ENCODE results near the gene AATK.

AATK gene

GRCh38 chr17:81070541-81071246 is 95.3 kb downstream of the AATK start:
- no peaks in the 10 kb centered on the region for H3K4me1 ChIP-seq (ENCODE audit: control insufficient read depth, low read length)
- H3K9me3 ChIP-seq (ENCODE audit: control insufficient read depth, insufficient read depth, low read length): no peaks in the 10 kb centered on the region
- H3K36me3 ChIP-seq (ENCODE audit: control insufficient read depth, low read length): no peaks in the 10 kb centered on the region
- H3K4me3 ChIP-seq (ENCODE audit: low read length): no peak overlapping the region
- H3K4me2 ChIP-seq (ENCODE audit: low read length): no peak overlapping the region
- H3K79me2 ChIP-seq (ENCODE audit: control insufficient read depth, low read length): no peaks in the 10 kb centered on the region
- H3K27me3 ChIP-seq (ENCODE audit: control insufficient read depth, low read length): no peaks in the 10 kb centered on the region
- H3K27ac ChIP-seq (ENCODE audit: low read depth, low read length): no peak overlapping the region
- no peaks in the 10 kb centered on the region for H3K9me2 ChIP-seq (replicated peaks; ENCODE audit: control insufficient read depth, low read length)
- TF ChIP-seq EZH2phosphoT487 (IDR thresholded peaks at IDR 0.05; ENCODE audit: borderline replicate concordance, low read length): no peak
- TF ChIP-seq CTCF (IDR thresholded peaks at IDR 0.05; ENCODE audit: low read depth, low read length, poor library complexity, severe bottlenecking): no peak
- no peaks in the 10 kb centered on the region for H4K20me1 ChIP-seq (ENCODE audit: control insufficient read depth, insufficient read depth, low read depth, low read length)
- no peaks in the 10 kb centered on the region for H3F3A ChIP-seq (ENCODE audit: control insufficient read depth, insufficient read depth)

- no peak for TF ChIP-seq EZH2phosphoT487 (IDR thresholded peaks at IDR 0.05; ENCODE audit: borderline replicate concordance, low read length)
- no peak for TF ChIP-seq CTCF (IDR thresholded peaks at IDR 0.05; ENCODE audit: low read depth, low read length, poor library complexity, severe bottlenecking)
- Histone ChIP-seq H3K4me1 (ENCODE audit: control insufficient read depth, low read length) (no peaks in the 10 kb centered on the region), H3F3A (ENCODE audit: control insufficient read depth, insufficient read depth) (no peaks in the 10 kb centered on the region), H3K4me2 (ENCODE audit: low read length) (no peak overlapping the region), H4K20me1 (ENCODE audit: control insufficient read depth, insufficient read depth, low read depth, low read length) (no peaks in the 10 kb centered on the region), H3K36me3 (ENCODE audit: control insufficient read depth, low read length) (no peaks in the 10 kb centered on the region), H3K79me2 (ENCODE audit: control insufficient read depth, low read length) (no peaks in the 10 kb centered on the region), H3K9me2 (replicated peaks; ENCODE audit: control insufficient read depth, low read length) (no peaks in the 10 kb centered on the region), H3K27me3 (ENCODE audit: control insufficient read depth, low read length) (no peaks in the 10 kb centered on the region), H3K27ac (ENCODE audit: low read depth, low read length) (no peak overlapping the region), H3K9me3 (ENCODE audit: control insufficient read depth, insufficient read depth, low read length) (no peaks in the 10 kb centered on the region), H3K4me3 (ENCODE audit: low read length) (no peak overlapping the region)
Measured at GRCh38 chr17:81069135-81069645, 96.8 kb downstream of the AATK start.

GRCh38 chr17:81068411-81069134 is 97.4 kb downstream of the AATK start:
- TF ChIP-seq EZH2phosphoT487 (IDR thresholded peaks at IDR 0.05; ENCODE audit: borderline replicate concordance, low read length) (no peak), CTCF (IDR thresholded peaks at IDR 0.05; ENCODE audit: low read depth, low read length, poor library complexity, severe bottlenecking) (no peak)
- Histone ChIP-seq H4K20me1 (ENCODE audit: control insufficient read depth, insufficient read depth, low read depth, low read length) (no peaks in the 10 kb centered on the region), H3K4me2 (ENCODE audit: low read length) (no peak overlapping the region)

More at GRCh38 chr17:81068411-81069134, 97.4 kb downstream of the AATK start:
- Histone ChIP-seq H3K36me3 (ENCODE audit: control insufficient read depth, low read length) (no peaks in the 10 kb centered on the region), H3F3A (ENCODE audit: control insufficient read depth, insufficient read depth) (no peaks in the 10 kb centered on the region), H3K4me3 (ENCODE audit: low read length) (no peak overlapping the region), H3K27ac (ENCODE audit: low read depth, low read length) (no peak overlapping the region), H3K9me3 (ENCODE audit: control insufficient read depth, insufficient read depth, low read length) (no peaks in the 10 kb centered on the region), H3K4me1 (ENCODE audit: control insufficient read depth, low read length) (no peaks in the 10 kb centered on the region), H3K9me2 (replicated peaks; ENCODE audit: control insufficient read depth, low read length) (no peaks in the 10 kb centered on the region), H3K27me3 (ENCODE audit: control insufficient read depth, low read length) (no peaks in the 10 kb centered on the region), H3K79me2 (ENCODE audit: control insufficient read depth, low read length) (no peaks in the 10 kb centered on the region)
